Smooth muscle cell (in vitro differentiated cells): ENCODE measurements around the gene PDGFD. TPM values are rescaled to one million over a fixed set of nuclear protein-coding genes. Genes with fewer than 3 reads are reported as not detected.

Experiments
- DNase-seq: peaks from one replicate; lab custom pipeline; 2025; ENCODE audit not compliant: unreplicated experiment; lab: John Stamatoyannopoulos, UW
- H2AFZ ChIP-seq: fragments of 200-600 bp; sonication (generic); 2 replicates; pipeline ENCODE4 v1.6.0; 2016; ENCODE audit warnings: antibody characterized with exemption, low read depth, mild to moderate bottlenecking
- H3F3A ChIP-seq: fragments of 200-600 bp; sonication (generic); 2 replicates; pipeline ENCODE4 v1.6.0; 2017; ENCODE audit warnings: antibody characterized with exemption, low read depth
- H3K27ac ChIP-seq: fragments of 200-600 bp; sonication (generic); 2 replicates; pipeline ENCODE4 v1.5.1; 2016; ENCODE audit warnings: low read depth, mild to moderate bottlenecking
- H3K27me3 ChIP-seq: fragments of 200-600 bp; sonication (generic); 2 replicates; pipeline ENCODE4 v1.6.1; 2016; ENCODE audit warnings: low read depth, mild to moderate bottlenecking
- H3K36me3 ChIP-seq: fragments of 200-600 bp; sonication (generic); 2 replicates; pipeline ENCODE4 v1.5.1; 2016; ENCODE audit warnings: low read depth
- H3K4me1 ChIP-seq: fragments of 200-600 bp; sonication (generic); 2 replicates; pipeline ENCODE4 v1.5.1; 2016; ENCODE audit warnings: low read depth
- H3K4me2 ChIP-seq: fragments of 200-600 bp; sonication (generic); 2 replicates; pipeline ENCODE4 v1.6.0; 2016; ENCODE audit warnings: mild to moderate bottlenecking
- H3K4me3 ChIP-seq: fragments of 200-600 bp; sonication (generic); 2 replicates; pipeline ENCODE4 v1.5.1; 2016; ENCODE audit warnings: mild to moderate bottlenecking
- H3K79me2 ChIP-seq: fragments of 200-600 bp; sonication (generic); 2 replicates; pipeline ENCODE4 v1.6.0; 2016; ENCODE audit warnings: low read depth, mild to moderate bottlenecking
- H3K9ac ChIP-seq: fragments of 200-600 bp; sonication (generic); 2 replicates; pipeline ENCODE4 v1.6.0; 2016; ENCODE audit warnings: low read depth
- H3K9me3 ChIP-seq: fragments of 200-600 bp; sonication (generic); replicated peaks from 2 replicates; pipeline ENCODE4 v1.5.1; 2016; ENCODE audit warnings: low read depth
- H4K20me1 ChIP-seq: fragments of 200-600 bp; sonication (generic); 2 replicates; pipeline ENCODE4 v1.6.0; 2016; ENCODE audit warnings: low read depth
- CTCF ChIP-seq: fragments of 200-600 bp; sonication (generic); IDR thresholded peaks from 2 replicates; pipeline ENCODE4 v1.5.1; 2017; ENCODE audit warnings: borderline replicate concordance, mild to moderate bottlenecking, antibody characterized with exemption; ENCODE audit not compliant: insufficient read depth, poor library complexity, severe bottlenecking
- WGBS: methylation state at CpG from one replicate; pipeline ENCODE4 v1.1.7; 2016; ENCODE audit warnings: low lambda C conversion rate; 5-methylcytosine and 5-hydroxymethylcytosine counted together
- polyA plus RNA-seq: library from polyadenylated mRNA; unstranded; fragments of >200 nt; fragmentation: Nextera tagmentation; extraction: Ambion mirVana; gene quantifications from 2 replicates; pipeline ENCODE4 v1.2.1, GENCODE V29; 2016
- total RNA-seq: library from RNA; depleted of rRNA; stranded (reverse); fragments of >200 nt; gene quantifications from 2 replicates; pipeline ENCODE4 v1.2.3, GENCODE V29; 2014

PDGFD gene
- total and polyA plus RNA-seq, 2 experiments from 2014 or later, result 1.5 to 10.0 TPM

GRCh38 chr11:103988595-103988969 is 175.4 kb downstream of the PDGFD start:
- 66% methylated on average over 4 of the region's 4 CpGs for WGBS
- no peak for DNase-seq

GRCh38 chr11:103987629-103988594 is 176.0 kb downstream of the PDGFD start:
- no peak for TF ChIP-seq CTCF
- H3K4me1 ChIP-seq, result peaks cover 3% of the 10 kb centered on the region
- H3K4me2 ChIP-seq, result peak overlapping the region; percentile 6
- DNase-seq, result no peak
- no peak overlapping the region for H3K4me3 ChIP-seq
- H3K27me3 ChIP-seq, result no peaks in the 10 kb centered on the region
- no peaks in the 10 kb centered on the region for H3F3A ChIP-seq
- WGBS, result 74% methylated on average over 9 of the region's 9 CpGs
- H4K20me1 ChIP-seq, result no peaks in the 10 kb centered on the region
- H3K79me2 ChIP-seq, result no peaks in the 10 kb centered on the region
- no peak overlapping the region for H3K27ac ChIP-seq
- no peak overlapping the region for H2AFZ ChIP-seq
- H3K9me3 ChIP-seq, result no peaks in the 10 kb centered on the region
- no peaks in the 10 kb centered on the region for H3K36me3 ChIP-seq
- no peak overlapping the region for H3K9ac ChIP-seq

More at GRCh38 chr11:103988595-103988969, 175.4 kb downstream of the PDGFD start:
- peaks cover 3% of the 10 kb centered on the region for H3K4me1 ChIP-seq
- no peaks in the 10 kb centered on the region for H4K20me1 ChIP-seq
- H3K27ac ChIP-seq, result no peak overlapping the region
- no peak overlapping the region for H2AFZ ChIP-seq
- no peaks in the 10 kb centered on the region for H3K79me2 ChIP-seq
- no peak overlapping the region for H3K4me3 ChIP-seq
- no peaks in the 10 kb centered on the region for H3K27me3 ChIP-seq
- H3K9me3 ChIP-seq, result no peaks in the 10 kb centered on the region
- H3K36me3 ChIP-seq, result no peaks in the 10 kb centered on the region
- peak overlapping the region; percentile 6 for H3K4me2 ChIP-seq
- TF ChIP-seq CTCF, result no peak
- H3K9ac ChIP-seq, result no peak overlapping the region
- no peaks in the 10 kb centered on the region for H3F3A ChIP-seq

GRCh38 chr11:103985041-103985440 is 178.9 kb downstream of the PDGFD start:
- no peaks in the 10 kb centered on the region for H4K20me1 ChIP-seq
- WGBS, result 100% methylated on average over 1 of the region's 1 CpG
- no peaks in the 10 kb centered on the region for H3K27me3 ChIP-seq
- H3K4me1 ChIP-seq, result peaks cover 3% of the 10 kb centered on the region
- no peak overlapping the region for H2AFZ ChIP-seq
- no peaks in the 10 kb centered on the region for H3K79me2 ChIP-seq
- H3F3A ChIP-seq, result no peaks in the 10 kb centered on the region
- H3K9ac ChIP-seq, result no peak overlapping the region
- DNase-seq, result no peak
- no peak overlapping the region for H3K4me3 ChIP-seq
- no peak overlapping the region for H3K27ac ChIP-seq
- no peak for TF ChIP-seq CTCF
- H3K9me3 ChIP-seq, result no peaks in the 10 kb centered on the region
- H3K4me2 ChIP-seq, result no peak overlapping the region
- no peaks in the 10 kb centered on the region for H3K36me3 ChIP-seq
